Small intestine (tissue), 7 donors: ENCODE results near the gene BHLHA15. TPM values are rescaled to one million over a fixed set of nuclear protein-coding genes. Genes with fewer than 3 reads are reported as not detected.
"Not testable (repeated sequence)": the region's sequence is repeated elsewhere in the genome, so short reads cannot be mapped to it uniquely, and the experiment has no call there.

Experiments
- DNase-seq, 2 donors: peaks; one replicate each; pipeline versions ENCODE4 v3.0.0 to v3.0.0-alpha.2; 2013
- FAIRE-seq: peaks from 2 replicates; lab custom pipeline; 2012; peaks lifted over from hg19 to GRCh38; lab: Jason Lieb, UNC
- H3K27ac ChIP-seq, 3 donors: one replicate each; pipeline ENCODE4 v1.5.1; 2013; ENCODE audit warnings: low read length in 2 of 3, mild to moderate bottlenecking in 2 of 3, control low read depth in 1 of 3, inconsistent platforms in 1 of 3, low read depth in 1 of 3, moderate library complexity in 1 of 3
- H3K27me3 ChIP-seq, 3 donors: one replicate each; pipeline ENCODE4 v1.6.1; 2013; ENCODE audit warnings: low read length in 3 of 3, inconsistent platforms in 1 of 3; ENCODE audit not compliant: control insufficient read depth in 3 of 3, insufficient read depth in 3 of 3
- H3K36me3 ChIP-seq, 3 donors: one replicate each; pipeline ENCODE4 v1.6.1; 2013; ENCODE audit warnings: low read length in 3 of 3, inconsistent platforms in 1 of 3, low read depth in 1 of 3, mild to moderate bottlenecking in 1 of 3, moderate library complexity in 1 of 3; ENCODE audit not compliant: control insufficient read depth in 3 of 3, insufficient read depth in 2 of 3
- H3K4me1 ChIP-seq, 3 donors: one replicate each; pipeline ENCODE4 v1.6.1; 2013; ENCODE audit warnings: low read length in 2 of 3, inconsistent platforms in 1 of 3, low read depth in 1 of 3, mild to moderate bottlenecking in 1 of 3, moderate library complexity in 1 of 3; ENCODE audit not compliant: control insufficient read depth in 3 of 3, insufficient read depth in 2 of 3
- H3K4me3 ChIP-seq, 3 donors: one replicate each; pipeline ENCODE4 v1.5.1; 2013; ENCODE audit warnings: low read length in 3 of 3, control low read depth in 1 of 3, inconsistent platforms in 1 of 3, low read depth in 1 of 3, mild to moderate bottlenecking in 1 of 3, moderate library complexity in 1 of 3
- H3K9me3 ChIP-seq, 2 donors: one replicate each; pipeline ENCODE4 v1.6.1; 2013; ENCODE audit warnings: low read depth in 1 of 2, low read length in 1 of 2; ENCODE audit not compliant: control insufficient read depth in 2 of 2, insufficient read depth in 1 of 2
- WGBS, 3 donors: extraction: QIAGEN DNeasy Blood & Tissue Kit; methylation state at CpG; one replicate each; pipeline ENCODE4 v1.1.7; 2013; 5-methylcytosine and 5-hydroxymethylcytosine counted together
- polyA plus RNA-seq, 4 donors: library from polyadenylated mRNA; stranded (reverse) in 3 of 4; unstranded in 1 of 4; fragments of 200-250 nt in 3 of 4; fragments of 120-200 nt in 1 of 4; gene quantifications; one replicate each; pipeline versions ENCODE4 v1.2.1 to v1.2.3, GENCODE V29; 2013
- donor health status: healthy with polysubstance abuse.
- donor health status: control.
- donor health status: control.
- donor health status: Bipolar disorder and iron deficiency.
- donor health status: healthy.

BHLHA15 gene
- polyA plus RNA-seq, 4 donors, result 0.34 to 4.1 (median 2.6) TPM; not detected in 1

DNA sequence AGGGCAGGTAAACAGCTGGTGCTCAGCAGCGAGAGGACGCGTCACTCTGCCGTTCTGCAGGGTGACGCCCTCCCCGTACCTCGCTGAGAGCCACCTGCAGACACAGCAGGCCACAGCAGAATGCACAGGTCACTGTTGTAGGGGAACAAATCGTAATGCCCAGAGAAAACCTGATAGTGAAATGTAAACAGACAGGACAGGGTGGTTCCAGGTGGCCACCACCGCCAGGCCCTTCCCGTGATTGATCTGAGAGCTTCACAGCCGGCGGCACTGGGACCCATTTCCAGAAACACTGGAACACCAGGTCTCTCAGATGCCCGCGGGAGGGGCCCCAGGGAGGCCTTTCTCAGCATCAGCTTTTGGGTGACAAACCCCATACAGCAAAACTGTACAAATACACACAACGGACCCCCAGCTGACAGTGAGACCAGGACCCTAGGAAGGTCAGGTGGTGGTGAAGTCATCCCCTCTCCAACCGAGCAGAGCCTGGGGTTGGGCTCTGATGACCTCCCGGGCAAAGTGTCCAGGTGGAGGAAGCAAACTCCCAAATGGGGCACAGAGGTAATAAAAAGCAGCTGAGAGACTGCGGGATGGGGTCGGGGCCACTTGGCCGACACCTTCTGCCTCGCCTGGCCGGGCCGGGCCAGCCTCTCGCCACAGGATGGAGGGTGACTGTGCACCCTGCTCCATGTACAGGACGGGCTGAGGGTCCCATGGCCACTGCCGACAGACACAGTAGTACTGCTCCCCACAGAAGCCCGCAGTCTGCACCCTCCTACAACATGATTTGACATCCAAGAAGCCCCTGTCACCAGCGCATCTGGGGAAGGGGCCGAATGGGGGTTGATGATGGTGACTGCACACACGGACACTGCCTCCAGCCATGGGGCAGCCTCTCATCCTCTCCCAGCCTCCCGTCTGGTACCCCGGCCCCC, 4.6 kb downstream of the BHLHA15 start:
- peaks cover 0 to 6% (median 0%) of the 10 kb centered on the region in 3 donors for H3K4me1 ChIP-seq
- no peak overlapping the region for H3K4me3 ChIP-seq
- H3K36me3 ChIP-seq, result peaks cover 0 to 21% (median 6%) of the 10 kb centered on the region in 3 donors
- no peak for DNase-seq
- H3K9me3 ChIP-seq, result no peaks in the 10 kb centered on the region
- H3K27ac ChIP-seq, result no peak overlapping the region
- FAIRE-seq, result no peak
- no peaks in the 10 kb centered on the region for H3K27me3 ChIP-seq
- 58 to 82% (median 62%) methylated on average over 32 of the region's 32 CpGs for WGBS, 3 donors

DNA sequence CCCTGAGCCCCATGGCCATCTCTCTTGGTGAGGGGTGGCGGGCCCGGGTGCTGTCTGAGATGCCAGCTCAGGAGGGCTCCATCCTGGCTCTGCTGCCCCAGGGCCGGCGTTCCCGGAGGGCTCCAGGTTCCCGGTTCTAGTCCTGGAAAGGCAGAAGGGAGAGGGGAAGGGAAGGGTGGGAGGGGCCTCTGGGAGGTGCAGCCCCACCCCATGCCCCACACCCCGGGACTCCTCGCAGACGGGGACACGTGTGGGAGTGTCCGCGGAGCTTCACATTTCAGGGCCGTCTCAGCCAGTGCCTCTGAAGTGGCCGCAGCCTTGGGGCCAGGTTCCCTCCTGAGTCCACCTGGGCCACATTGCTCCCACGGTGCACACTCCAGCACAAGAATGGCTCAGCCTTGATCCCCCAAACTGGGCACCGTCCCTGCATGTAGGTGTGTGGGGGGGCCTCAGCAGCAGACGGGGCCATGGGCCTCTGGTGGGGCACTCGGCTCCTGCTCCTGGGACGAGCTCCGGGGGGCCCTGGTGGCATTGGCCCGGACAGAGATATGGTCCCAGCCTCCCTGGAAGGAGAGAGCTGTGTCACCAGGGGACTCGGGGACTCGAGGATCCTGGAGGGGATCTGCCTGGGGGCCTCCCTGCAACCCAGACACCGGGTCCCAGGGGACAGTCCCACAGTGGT, 5.8 kb downstream of the BHLHA15 start:
- Histone ChIP-seq H3K4me1 (no peaks in the 10 kb centered on the region), H3K36me3 (peaks cover 5 to 29% (median 10%) of the 10 kb centered on the region in 3 donors), H3K27me3 (no peaks in the 10 kb centered on the region), H3K27ac (no peak overlapping the region), H3K9me3 (no peaks in the 10 kb centered on the region), H3K4me3 (no peak overlapping the region)
- DNase-seq, result no peak
- FAIRE-seq, result no peak
- WGBS, 3 donors, result 87 to 89% (median 88%) methylated on average over 23 to 24 of the region's 24 CpGs

DNA sequence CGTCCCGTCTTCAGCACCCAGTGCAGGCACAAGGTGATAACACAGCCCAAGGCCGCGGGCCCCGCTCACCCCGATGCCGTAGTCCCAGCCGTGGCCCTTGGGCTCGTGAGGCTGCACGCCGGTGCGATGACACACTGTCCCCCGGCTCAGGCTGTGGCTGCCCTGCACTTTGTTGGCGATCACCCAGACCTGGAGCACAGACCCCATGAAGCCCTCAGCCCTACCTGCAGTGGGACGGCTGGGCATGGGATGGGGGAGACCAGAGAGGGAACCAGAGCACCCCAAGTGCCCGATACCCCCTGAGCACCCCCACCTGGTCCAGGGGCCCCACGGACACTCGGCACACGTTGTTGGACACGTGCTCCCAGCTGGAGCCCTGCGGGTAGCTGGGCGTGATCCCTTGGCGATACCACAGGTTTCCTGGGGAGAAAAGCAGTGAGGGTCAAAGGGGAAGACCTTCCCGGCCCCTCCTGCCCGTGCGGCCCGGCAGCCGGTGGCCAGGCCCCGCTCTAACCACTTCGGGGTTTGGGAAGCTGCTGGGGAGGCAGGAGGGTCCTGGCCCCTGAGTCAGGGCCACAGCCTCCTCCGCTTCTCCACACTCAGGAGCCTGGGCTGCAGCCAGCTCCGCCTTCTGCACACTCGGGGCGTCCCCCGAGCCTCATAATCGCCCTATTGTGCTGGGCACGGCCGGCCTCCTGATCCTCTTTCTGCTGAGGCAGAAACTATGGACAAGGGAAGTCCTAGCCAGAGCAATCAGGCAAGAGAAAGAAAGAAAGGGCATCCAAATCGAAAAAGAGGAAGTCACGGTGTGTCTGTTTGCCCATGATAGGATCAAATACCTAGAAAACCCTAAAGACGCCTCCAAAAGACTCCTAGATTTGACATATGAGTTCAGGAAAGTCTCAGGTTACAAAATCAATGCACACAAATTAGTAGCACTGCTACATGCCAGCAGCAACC, 6.7 kb downstream of the BHLHA15 start:
- Histone ChIP-seq H3K27ac (no peak overlapping the region), H3K9me3 (no peaks in the 10 kb centered on the region), H3K36me3 (peaks cover 5 to 36% (median 10%) of the 10 kb centered on the region in 3 donors), H3K4me1 (no peaks in the 10 kb centered on the region), H3K4me3 (no peak overlapping the region), H3K27me3 (no peaks in the 10 kb centered on the region)
- WGBS, 3 donors, result 51 to 67% (median 52%) methylated on average over 34 to 41 of the region's 41 CpGs
- no peak for FAIRE-seq
- peak; percentile 33 to 37 for DNase-seq

DNA sequence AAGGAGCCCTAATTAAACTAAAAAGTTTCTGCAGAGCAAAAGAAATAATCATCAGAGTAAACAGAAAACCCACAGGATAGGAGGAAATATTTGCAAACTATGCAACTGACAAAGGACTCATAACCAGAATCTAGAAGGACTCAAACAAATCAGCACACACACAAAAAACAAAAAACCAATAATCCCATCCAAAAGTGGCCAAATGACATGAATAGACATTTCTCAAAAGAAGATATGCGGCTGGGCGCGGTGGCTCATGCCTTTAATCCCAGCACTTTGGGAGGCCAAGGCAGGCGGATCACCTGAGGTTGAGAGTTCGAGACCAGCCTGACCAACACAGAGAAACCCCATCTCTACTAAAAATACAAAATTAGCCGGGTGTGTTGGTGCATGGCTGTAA, 8.1 kb downstream of the BHLHA15 start:
- not testable (repeated sequence) for H3K4me1 ChIP-seq, H3K4me3 ChIP-seq, DNase-seq, H3K27ac ChIP-seq, FAIRE-seq, H3K9me3 ChIP-seq, H3K27me3 ChIP-seq
- peaks cover 5 to 45% (median 10%) of the 10 kb centered on the region in 3 donors for H3K36me3 ChIP-seq
- WGBS, 3 donors, result 91 to 97% (median 92%) methylated on average over 6 of the region's 6 CpGs

DNA sequence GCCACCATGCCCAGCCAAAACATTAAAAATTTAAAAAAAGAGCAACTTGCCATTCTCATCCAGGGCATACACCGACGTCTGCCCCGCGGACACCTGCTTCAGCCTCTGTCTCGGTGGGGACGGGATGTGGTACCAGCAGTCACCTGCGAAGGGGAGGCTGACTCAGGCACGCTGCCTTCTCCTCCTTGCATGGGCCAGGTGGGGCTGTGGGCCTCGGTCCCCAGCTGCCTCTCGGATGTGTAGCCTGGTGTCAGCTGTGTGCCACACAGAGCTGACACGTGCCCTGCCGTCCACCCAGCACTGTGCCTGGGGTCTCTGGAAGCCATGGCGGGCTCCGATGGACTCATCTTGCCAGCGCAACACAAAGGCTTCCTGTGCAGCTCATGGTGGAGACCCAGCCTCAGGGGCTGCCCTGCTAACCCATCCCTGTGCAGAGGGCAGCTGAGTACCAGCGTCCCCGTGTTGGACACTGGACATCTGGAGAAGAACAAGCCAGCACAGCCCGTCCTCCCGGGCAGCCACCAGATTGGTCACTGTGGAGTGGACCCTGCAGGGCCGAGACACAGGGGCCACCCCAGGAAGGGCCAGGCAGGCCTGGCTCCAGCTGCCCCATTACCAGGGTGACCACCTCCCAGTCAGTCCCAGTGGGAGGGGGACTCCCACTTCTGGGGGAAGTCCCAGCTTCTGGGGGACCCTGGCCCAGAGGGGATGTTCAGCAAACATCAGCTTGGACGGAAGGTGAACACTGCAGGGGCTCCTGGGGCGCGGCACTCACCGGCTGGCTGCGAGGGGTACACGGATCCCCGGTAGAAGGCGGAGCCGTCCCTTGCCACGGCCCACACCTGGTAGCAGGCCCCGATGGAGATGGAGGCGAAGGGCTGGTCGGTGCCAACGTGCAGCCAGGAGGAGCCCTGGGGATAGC, 10.6 kb downstream of the BHLHA15 start:
- H3K4me1 ChIP-seq, result no peaks in the 10 kb centered on the region
- no peak for FAIRE-seq
- no peak for DNase-seq
- H3K9me3 ChIP-seq, result no peaks in the 10 kb centered on the region
- H3K27ac ChIP-seq, result no peak overlapping the region
- no peaks in the 10 kb centered on the region for H3K27me3 ChIP-seq
- peaks cover 5 to 45% (median 10%) of the 10 kb centered on the region in 3 donors for H3K36me3 ChIP-seq
- 95 to 96% (median 96%) methylated on average over 29 to 34 of the region's 34 CpGs for WGBS, 3 donors
- no peak overlapping the region for H3K4me3 ChIP-seq

DNA sequence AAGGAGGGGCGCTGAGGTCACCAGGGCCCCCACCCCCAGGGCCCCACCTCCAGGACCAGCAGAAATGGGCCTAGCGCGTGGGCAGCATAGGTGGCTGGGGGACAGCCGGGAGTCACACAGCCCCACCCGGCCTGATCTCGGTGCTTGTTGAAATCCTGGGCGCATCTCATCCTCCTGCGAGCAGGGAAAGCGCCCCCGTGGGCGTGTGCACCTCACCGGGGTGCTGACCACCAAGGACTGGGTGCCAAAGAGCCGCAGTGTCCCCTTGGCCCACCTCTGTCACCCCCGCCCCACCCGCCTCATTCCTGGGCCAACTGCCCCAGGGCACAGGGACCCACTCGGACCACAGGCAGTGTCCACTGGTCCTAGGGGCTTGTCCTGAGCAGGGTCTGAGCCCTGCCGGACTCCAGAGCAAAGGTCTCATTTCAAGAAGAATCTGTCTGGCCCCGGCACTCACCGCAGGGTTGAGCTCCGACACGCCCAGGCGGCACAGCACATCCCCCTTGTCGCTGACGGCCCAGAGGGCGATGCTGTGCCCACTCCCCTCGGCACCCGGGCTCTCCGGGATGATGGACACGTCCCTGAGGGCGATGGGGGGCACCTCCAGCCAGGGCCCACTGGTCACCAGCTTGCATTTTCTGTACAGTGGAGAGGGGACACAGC, 11.4 kb downstream of the BHLHA15 start:
- H3K36me3 ChIP-seq, result peaks cover 5 to 40% (median 7%) of the 10 kb centered on the region in 3 donors
- no peaks in the 10 kb centered on the region for H3K4me1 ChIP-seq
- no peak overlapping the region for H3K27ac ChIP-seq
- WGBS, 3 donors, result 93 to 98% (median 94%) methylated on average over 30 of the region's 30 CpGs
- H3K27me3 ChIP-seq, result no peaks in the 10 kb centered on the region
- H3K4me3 ChIP-seq, result no peak overlapping the region
- no peak for FAIRE-seq
- no peak for DNase-seq
- H3K9me3 ChIP-seq, result no peaks in the 10 kb centered on the region

DNA sequence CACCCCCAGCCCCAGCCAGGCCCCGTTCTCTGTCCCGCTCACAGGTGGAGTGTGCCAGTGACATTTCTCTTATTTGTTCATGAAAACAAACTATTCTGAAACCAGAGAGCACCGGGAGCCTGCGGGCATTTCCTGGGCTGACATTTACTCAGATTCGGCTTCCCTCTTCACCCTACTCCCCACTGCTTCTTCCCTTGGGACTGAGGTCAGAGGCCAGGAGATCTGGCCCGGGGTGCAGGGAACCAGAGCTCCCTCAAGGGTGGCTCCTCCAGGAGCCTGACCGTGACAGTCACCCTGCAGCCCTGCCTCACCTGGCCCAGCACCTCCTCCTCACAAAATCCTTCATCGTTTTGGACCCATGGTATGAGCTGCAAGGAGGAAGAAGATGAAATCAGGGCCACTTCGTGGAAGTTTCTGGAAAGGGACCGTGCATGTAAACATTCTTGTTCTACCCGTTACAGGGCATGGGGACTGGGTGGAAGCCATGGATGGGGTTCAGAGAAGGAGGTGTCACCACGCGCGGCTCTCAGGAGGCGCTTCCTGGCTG, 12.2 kb downstream of the BHLHA15 start:
- Histone ChIP-seq H3K36me3 (peaks cover 7 to 47% (median 7%) of the 10 kb centered on the region in 3 donors), H3K9me3 (no peaks in the 10 kb centered on the region), H3K4me3 (no peak overlapping the region), H3K4me1 (no peaks in the 10 kb centered on the region), H3K27ac (no peak overlapping the region), H3K27me3 (no peaks in the 10 kb centered on the region)
- FAIRE-seq (no peak), DNase-seq (no peak)
- 82 to 88% (median 85%) methylated on average over 14 to 15 of the region's 15 CpGs for WGBS, 3 donors
